HG03558 (cell line): Measurements from ENCODE around the gene LAMB1.

Source experiments
- ATAC-seq: cut with Tn5 transposase; IDR thresholded peaks from one replicate; pipeline ENCODE4 v1.9.1; 2021; ENCODE audit warnings: moderate number of reproducible peaks; ENCODE audit not compliant: unreplicated experiment; ENCODE audit errors: extremely low read depth

Gene LAMB1

GRCh38 chr7:107951896-107952295 is 51.1 kb downstream of the LAMB1 start:
- no peak for ATAC-seq

GRCh38 chr7:107951172-107951787 is 51.7 kb downstream of the LAMB1 start:
- no peak for ATAC-seq

- no peak for ATAC-seq
Observed at GRCh38 chr7:107949443-107949935, 53.5 kb downstream of the LAMB1 start.

GRCh38 chr7:107948645-107949442 is 54.1 kb downstream of the LAMB1 start:
- no peak for ATAC-seq

- no peak for ATAC-seq
Observed at GRCh38 chr7:107946881-107947280, 56.1 kb downstream of the LAMB1 start.

GRCh38 chr7:107946451-107946850 is 56.5 kb downstream of the LAMB1 start:
- ATAC-seq, result no peak

- ATAC-seq, result no peak
Observed at GRCh38 chr7:107945332-107945731, 57.6 kb downstream of the LAMB1 start.

GRCh38 chr7:107944411-107945169 is 58.4 kb downstream of the LAMB1 start:
- ATAC-seq, result no peak

- ATAC-seq, result no peak
Observed at GRCh38 chr7:107943018-107943417, 59.9 kb downstream of the LAMB1 start.

GRCh38 chr7:107940951-107941350 is 62.0 kb downstream of the LAMB1 start:
- ATAC-seq, result no peak

GRCh38 chr7:107939573-107940489 is 63.1 kb downstream of the LAMB1 start:
- ATAC-seq, result no peak

GRCh38 chr7:107938456-107939250 is 64.3 kb downstream of the LAMB1 start:
- ATAC-seq, result no peak

- ATAC-seq, result no peak
Observed at GRCh38 chr7:107937531-107937930, 65.4 kb downstream of the LAMB1 start.

- no peak for ATAC-seq
Observed at GRCh38 chr7:107936312-107936711, 66.6 kb downstream of the LAMB1 start.

- ATAC-seq, result no peak
Observed at GRCh38 chr7:107934991-107935770, 67.8 kb downstream of the LAMB1 start.

GRCh38 chr7:107933386-107934013 is 69.5 kb downstream of the LAMB1 start:
- no peak for ATAC-seq

- no peak for ATAC-seq
Observed at GRCh38 chr7:107932805-107933204, 70.2 kb downstream of the LAMB1 start.
